SU-DHL-6 (cell line): Measurements from ENCODE around the gene FBLN2.
"Not testable (repeated sequence)": the region's sequence is repeated elsewhere in the genome, so short reads cannot be mapped to it uniquely, and the experiment has no call there.

ENCODE experiments used
- H2AFZ ChIP-seq: fragments of 200-600 bp; sonication (generic); 2 replicates; pipeline ENCODE4 v1.6.1; 2014; ENCODE audit warnings: low read depth, mild to moderate bottlenecking, moderate library complexity, mixed read lengths, antibody characterized with exemption, low read length; ENCODE audit not compliant: severe bottlenecking
- H3F3A ChIP-seq: fragments of 200-600 bp; shearing (Covaris generic); 2 replicates; pipeline ENCODE4 v1.6.0; 2016; ENCODE audit warnings: antibody characterized with exemption, mild to moderate bottlenecking; ENCODE audit not compliant: insufficient read depth
- H3K27ac ChIP-seq: fragments of 200-600 bp; sonication (generic); 2 replicates; pipeline ENCODE4 v1.5.1; 2016; ENCODE audit warnings: low read depth, mild to moderate bottlenecking, low read length, moderate library complexity, mixed read lengths
- H3K27me3 ChIP-seq: fragments of 200-600 bp; sonication (generic), shearing (Covaris generic); 2 replicates; pipeline ENCODE4 v1.6.0; 2014; ENCODE audit warnings: mild to moderate bottlenecking, low read length
- H3K36me3 ChIP-seq: fragments of 200-600 bp; sonication (generic); 2 replicates; pipeline ENCODE4 v1.6.1; 2014; ENCODE audit warnings: mild to moderate bottlenecking, low read length, mixed read lengths
- H3K4me2 ChIP-seq: fragments of 300-600, 200-600 bp; shearing (Covaris generic), sonication (generic); 2 replicates; pipeline ENCODE4 v1.6.0; 2014; ENCODE audit warnings: low read length, low read depth, mild to moderate bottlenecking; ENCODE audit not compliant: poor library complexity, severe bottlenecking
- H3K4me3 ChIP-seq: fragments of 200-600 bp; sonication (generic); 2 replicates; pipeline ENCODE4 v1.5.1; 2014; ENCODE audit warnings: antibody characterized with exemption, low read length, mild to moderate bottlenecking, mixed read lengths; ENCODE audit not compliant: insufficient read depth, poor library complexity, severe bottlenecking
- H3K79me2 ChIP-seq: fragments of 200-600 bp; sonication (generic); 2 replicates; pipeline ENCODE4 v1.6.1; 2014; ENCODE audit warnings: mild to moderate bottlenecking, low read length, moderate library complexity; ENCODE audit not compliant: insufficient read depth
- H3K9ac ChIP-seq: fragments of 200-600 bp; sonication (generic); 2 replicates; pipeline ENCODE4 v1.7.0; 2014; ENCODE audit warnings: mild to moderate bottlenecking, low read length
- H3K9me2 ChIP-seq: fragments of 200-600 bp; sonication (generic); replicated peaks from 2 replicates; pipeline ENCODE4 v1.6.1; 2014; ENCODE audit warnings: low read length; ENCODE audit not compliant: insufficient read depth
- H3K9me3 ChIP-seq: fragments of 200-600 bp; sonication (generic); 2 replicates; pipeline ENCODE4 v1.6.1; 2014; ENCODE audit warnings: low read length, mixed read lengths; ENCODE audit not compliant: insufficient read depth
- H4K20me1 ChIP-seq: fragments of 200-600 bp; sonication (generic); 2 replicates; pipeline ENCODE4 v1.6.1; 2014; ENCODE audit warnings: low read depth, mild to moderate bottlenecking, antibody characterized with exemption, low read length, moderate library complexity, mixed read lengths
- CTCF ChIP-seq: fragments of 200-600 bp; sonication (generic); IDR thresholded peaks from one replicate; pipeline ENCODE4 v1.5.1; 2017; ENCODE audit warnings: antibody characterized with exemption, mild to moderate bottlenecking, low read length, moderate library complexity; ENCODE audit not compliant: insufficient read depth, poor library complexity, severe bottlenecking
- EZH2phosphoT487 ChIP-seq: fragments of 200-600 bp; sonication (generic), shearing (Covaris generic); conservative IDR thresholded peaks from 2 replicates; pipeline ENCODE4 v1.6.1; 2018; ENCODE audit warnings: mild to moderate bottlenecking, antibody characterized with exemption, low read length, moderate library complexity, mixed read lengths

FBLN2 gene

GRCh38 chr3:13519006-13519791 is 29.7 kb upstream of the FBLN2 start:
- H3K4me3 ChIP-seq = no peak overlapping the region
- no peak overlapping the region for H3K9ac ChIP-seq

GRCh38 chr3:13520326-13520880 is 28.5 kb upstream of the FBLN2 start:
- H3K4me3 ChIP-seq = no peak overlapping the region
- H3K4me2 ChIP-seq = no peak overlapping the region
- no peaks in the 10 kb centered on the region for H3K27me3 ChIP-seq
- H3K27ac ChIP-seq = no peak overlapping the region
- H4K20me1 ChIP-seq = no peaks in the 10 kb centered on the region
- no peaks in the 10 kb centered on the region for H3K9me2 ChIP-seq
- no peaks in the 10 kb centered on the region for H3K79me2 ChIP-seq
- no peak overlapping the region for H3K9ac ChIP-seq
- no peaks in the 10 kb centered on the region for H3K36me3 ChIP-seq
- no peaks in the 10 kb centered on the region for H3K9me3 ChIP-seq
- H3F3A ChIP-seq = no peaks in the 10 kb centered on the region
- no peak overlapping the region for H2AFZ ChIP-seq
- TF ChIP-seq CTCF = no peak

More at GRCh38 chr3:13519006-13519791, 29.7 kb upstream of the FBLN2 start:
- Histone ChIP-seq H3K9me3 (no peaks in the 10 kb centered on the region), H4K20me1 (no peaks in the 10 kb centered on the region), H3K4me2 (no peak overlapping the region), H3K27ac (no peak overlapping the region), H3K27me3 (no peaks in the 10 kb centered on the region), H3K36me3 (no peaks in the 10 kb centered on the region), H3K9me2 (no peaks in the 10 kb centered on the region), H3K79me2 (no peaks in the 10 kb centered on the region), H3F3A (no peaks in the 10 kb centered on the region), H2AFZ (no peak overlapping the region)
- TF ChIP-seq CTCF (no peak), EZH2phosphoT487 (no peak)

GRCh38 chr3:13521309-13521708 is 27.6 kb upstream of the FBLN2 start:
- H3K79me2 ChIP-seq = no peaks in the 10 kb centered on the region

GRCh38 chr3:13521749-13522148 is 27.2 kb upstream of the FBLN2 start:
- not testable (repeated sequence) for H3K4me3 ChIP-seq, H3K9ac ChIP-seq, H4K20me1 ChIP-seq, H3K36me3 ChIP-seq, H2AFZ ChIP-seq, H3K9me2 ChIP-seq, H3K27me3 ChIP-seq, H3K9me3 ChIP-seq, H3K27ac ChIP-seq, H3F3A ChIP-seq, H3K79me2 ChIP-seq, H3K4me2 ChIP-seq

More at GRCh38 chr3:13521309-13521708, 27.6 kb upstream of the FBLN2 start:
- no peaks in the 10 kb centered on the region for H3K36me3 ChIP-seq
- H3K27ac ChIP-seq = no peak overlapping the region
- H3K9me2 ChIP-seq = no peaks in the 10 kb centered on the region
- H3K4me2 ChIP-seq = no peak overlapping the region
- no peaks in the 10 kb centered on the region for H4K20me1 ChIP-seq
- no peak overlapping the region for H3K9ac ChIP-seq
- H3F3A ChIP-seq = no peaks in the 10 kb centered on the region
- H3K9me3 ChIP-seq = no peaks in the 10 kb centered on the region
- H3K4me3 ChIP-seq = no peak overlapping the region
- H2AFZ ChIP-seq = no peak overlapping the region
- H3K27me3 ChIP-seq = no peaks in the 10 kb centered on the region
- TF ChIP-seq EZH2phosphoT487 = no peak
- no peak for TF ChIP-seq CTCF
